Mucosa of descending colon (tissue), 3 donors: Measurements from ENCODE around the gene TMPRSS3. TPM values are rescaled to one million over a fixed set of nuclear protein-coding genes. Genes with fewer than 3 reads are reported as not detected.
A peak's percentile ranks its signal among the peaks of the same experiment; 100 is the strongest.

Experiments used
- ATAC-seq: fragments of 200-7000 bp; cut with Tn5 transposase; one replicate; pipeline ENCODE4 v1.9.1; 2020; ENCODE audit warnings: mild to moderate bottlenecking, moderate library complexity
- DNase-seq, 3 donors: peaks; one replicate each; pipeline ENCODE4 v3.0.0-alpha.2; 2020
- H3K36me3 ChIP-seq: fragments of 200-600 bp; one replicate; pipeline ENCODE4 v1.8.0; 2021; ENCODE audit warnings: low read depth, mild to moderate bottlenecking
- H3K4me1 ChIP-seq: fragments of 200-600 bp; one replicate; pipeline ENCODE4 v1.8.0; 2021; ENCODE audit warnings: low read depth, mild to moderate bottlenecking
- H3K4me3 ChIP-seq: fragments of 200-600 bp; one replicate; pipeline ENCODE4 v1.8.0; 2021; ENCODE audit warnings: mild to moderate bottlenecking
- H3K9me3 ChIP-seq: fragments of 200-600 bp; one replicate; pipeline ENCODE4 v1.8.0; 2021; ENCODE audit warnings: mild to moderate bottlenecking
- intact Hi-C, 2 donors: fragments of 100-400 bp; cut with DNase I in 1 of 2; cut with micrococcal nuclease in 1 of 2; formaldehyde crosslinking; loops; one replicate each; pipeline versions ENCODE4 v1.11.0 to v1.11.1; 2022; cut with DNase I, micrococcal nuclease
- total RNA-seq, 3 donors: library from RNA; stranded (reverse); fragmentation: NEBNext Ultra II Directional in 2 of 3; extraction: Animal tissue kit (Norgen Biotek cat#: 25700) in 2 of 3; gene quantifications; one replicate each; pipeline versions ENCODE4 v1.2.1 to v1.2.4, GENCODE V29; 2021 to 2023
- TF ChIP-seq, protein P1 (sequence below): fragments of 200-600 bp; IDR thresholded peaks from one replicate; pipeline ENCODE4 v1.8.0; 2022; ENCODE audit warnings: antibody characterized with exemption, mild to moderate bottlenecking
- donor health status: DM: no; HTN: no; CAD: no; lungs with moderate emphysema.
- donor health status: DM: no; HTN: no; CAD: no.
- donor health status: DM: no; HTN: yes; CAD: no.

Gene TMPRSS3
- total RNA-seq, 3 donors from 2014 or later, result 0.35 to 0.72 (median 0.69) TPM

DNA sequence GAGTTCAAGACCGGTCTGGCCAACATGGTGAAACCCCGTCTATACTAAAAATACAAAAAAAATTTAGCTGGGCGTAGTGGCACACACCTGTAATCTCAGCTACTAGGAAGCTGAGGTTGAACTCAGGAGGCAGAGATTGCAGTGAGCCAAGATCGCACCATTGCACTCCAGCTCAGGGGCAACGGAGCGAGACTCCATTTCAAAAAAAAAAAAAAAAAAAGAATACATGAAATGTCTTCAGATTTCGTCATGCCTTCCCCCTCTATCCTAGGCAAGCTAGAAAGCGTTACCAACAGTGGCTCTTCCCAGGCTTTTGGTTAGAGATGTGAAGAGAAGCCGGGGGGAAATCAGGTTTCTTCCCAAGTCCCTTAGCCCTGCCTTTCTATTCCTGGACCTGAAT, 33.2 kb downstream of the TMPRSS3 start:
- H3K4me1 ChIP-seq, result peaks cover 16% of the 10 kb centered on the region
- no peaks in the 10 kb centered on the region for H3K36me3 ChIP-seq
- H3K4me3 ChIP-seq, result no peak overlapping the region
- intact Hi-C loops, result no loop called here
- no peaks in the 10 kb centered on the region for H3K9me3 ChIP-seq
- DNase-seq (peak in 1 of 3 donors; percentile 1), ATAC-seq (no peak)
- TF ChIP-seq, protein P1, sequence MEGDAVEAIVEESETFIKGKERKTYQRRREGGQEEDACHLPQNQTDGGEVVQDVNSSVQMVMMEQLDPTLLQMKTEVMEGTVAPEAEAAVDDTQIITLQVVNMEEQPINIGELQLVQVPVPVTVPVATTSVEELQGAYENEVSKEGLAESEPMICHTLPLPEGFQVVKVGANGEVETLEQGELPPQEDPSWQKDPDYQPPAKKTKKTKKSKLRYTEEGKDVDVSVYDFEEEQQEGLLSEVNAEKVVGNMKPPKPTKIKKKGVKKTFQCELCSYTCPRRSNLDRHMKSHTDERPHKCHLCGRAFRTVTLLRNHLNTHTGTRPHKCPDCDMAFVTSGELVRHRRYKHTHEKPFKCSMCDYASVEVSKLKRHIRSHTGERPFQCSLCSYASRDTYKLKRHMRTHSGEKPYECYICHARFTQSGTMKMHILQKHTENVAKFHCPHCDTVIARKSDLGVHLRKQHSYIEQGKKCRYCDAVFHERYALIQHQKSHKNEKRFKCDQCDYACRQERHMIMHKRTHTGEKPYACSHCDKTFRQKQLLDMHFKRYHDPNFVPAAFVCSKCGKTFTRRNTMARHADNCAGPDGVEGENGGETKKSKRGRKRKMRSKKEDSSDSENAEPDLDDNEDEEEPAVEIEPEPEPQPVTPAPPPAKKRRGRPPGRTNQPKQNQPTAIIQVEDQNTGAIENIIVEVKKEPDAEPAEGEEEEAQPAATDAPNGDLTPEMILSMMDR, result no peak

DNA sequence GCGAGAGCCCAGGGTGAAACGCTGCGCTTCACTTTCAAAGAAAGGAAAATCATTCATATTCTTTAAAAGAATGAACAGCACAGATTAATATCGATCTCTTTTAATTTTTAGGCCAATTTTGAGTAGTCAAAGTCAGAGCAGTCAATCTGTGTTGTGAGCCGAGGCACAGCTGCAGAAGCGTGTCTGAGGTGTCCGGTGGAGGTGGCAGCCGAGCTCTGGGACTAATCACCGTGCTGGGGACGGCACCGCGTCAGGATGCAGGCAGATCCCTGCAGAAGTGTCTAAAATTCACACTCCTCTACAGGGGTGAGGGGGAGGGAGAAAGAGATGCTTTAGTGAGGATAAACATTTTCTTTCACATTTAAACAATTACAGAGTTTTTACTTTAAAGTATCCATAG, 33.7 kb downstream of the TMPRSS3 start:
- TF ChIP-seq, protein P1, result no peak
- no peaks in the 10 kb centered on the region for H3K9me3 ChIP-seq
- DNase-seq (no peak), ATAC-seq (no peak)
- H3K4me1 ChIP-seq, result peaks cover 12% of the 10 kb centered on the region
- intact Hi-C loops, result no loop called here
- no peak overlapping the region for H3K4me3 ChIP-seq
- H3K36me3 ChIP-seq, result no peaks in the 10 kb centered on the region

DNA sequence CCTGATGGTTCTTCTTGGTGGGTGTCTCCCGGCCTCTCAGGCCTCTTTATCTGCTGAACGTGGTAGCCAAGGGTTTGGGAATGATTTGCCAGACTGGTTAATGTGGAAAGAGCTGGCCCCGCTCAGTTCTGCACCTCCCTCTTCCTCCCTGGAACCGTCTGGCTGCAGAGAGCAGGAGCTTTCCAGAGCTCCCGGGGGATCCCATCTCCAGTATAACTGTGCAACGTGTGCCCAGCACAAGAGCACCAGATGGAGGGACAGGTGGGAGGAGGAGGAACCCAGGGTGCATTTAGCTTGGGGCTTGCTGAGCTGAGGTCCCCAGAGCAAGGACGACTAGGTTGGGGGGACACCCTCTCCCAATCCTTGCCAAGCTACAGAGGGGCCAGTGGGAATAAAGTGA, 34.6 kb downstream of the TMPRSS3 start:
- Histone ChIP-seq H3K4me3 (no peak overlapping the region), H3K9me3 (peaks cover 4% of the 10 kb centered on the region), H3K36me3 (no peaks in the 10 kb centered on the region), H3K4me1 (peaks cover 3% of the 10 kb centered on the region)
- TF ChIP-seq, protein P1, result no peak
- peak in 1 of 3 donors; percentile 8 for DNase-seq
- no peak for ATAC-seq
- intact Hi-C loops, result no loop called here

DNA sequence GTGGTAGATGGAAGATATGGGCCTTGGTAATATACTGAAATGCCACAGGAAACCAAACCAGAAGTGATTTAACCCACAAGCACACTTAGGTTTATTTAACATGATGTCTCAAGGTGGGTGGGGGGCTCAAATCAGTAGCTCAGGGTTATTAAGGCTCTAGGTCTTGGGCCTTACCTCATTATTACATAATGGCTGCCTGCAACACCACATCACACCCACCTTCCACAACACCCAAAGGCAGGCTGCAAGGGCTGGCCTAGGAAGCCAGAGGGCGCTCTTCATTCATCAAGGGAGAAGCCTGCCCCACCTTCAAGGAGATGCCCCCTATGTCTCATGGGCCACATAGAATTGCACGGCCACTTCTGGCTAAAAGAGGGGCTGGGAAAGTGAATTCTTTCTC, 35.5 kb downstream of the TMPRSS3 start:
- H3K4me3 ChIP-seq, result no peak overlapping the region
- H3K4me1 ChIP-seq, result no peaks in the 10 kb centered on the region
- peak in 1 of 3 donors; percentile 16 for DNase-seq
- no peak for ATAC-seq
- TF ChIP-seq, protein P1, result no peak
- H3K36me3 ChIP-seq, result no peaks in the 10 kb centered on the region
- intact Hi-C loops, result no loop called here
- H3K9me3 ChIP-seq, result peaks cover 4% of the 10 kb centered on the region

DNA sequence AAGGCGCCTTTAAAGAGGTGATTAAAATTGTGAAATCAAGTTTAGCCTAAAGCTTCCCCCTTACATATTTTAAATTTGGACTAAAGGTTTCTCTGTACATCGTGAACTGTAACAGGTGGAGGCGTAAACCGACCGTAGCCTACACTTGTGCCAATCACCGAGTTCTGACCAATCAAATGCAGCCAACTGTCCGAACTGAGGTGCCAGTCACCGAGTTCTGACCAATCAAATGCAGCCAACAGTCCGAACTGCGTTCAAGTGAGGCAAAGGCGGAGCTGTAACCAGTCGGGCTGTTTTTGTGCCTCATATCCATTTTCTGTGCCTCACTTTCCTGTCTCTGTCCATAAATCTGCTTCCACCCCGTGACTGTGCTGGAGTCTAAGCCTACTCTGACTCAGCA, 36.9 kb downstream of the TMPRSS3 start:
- H3K9me3 ChIP-seq, result peaks cover 4% of the 10 kb centered on the region
- H3K4me1 ChIP-seq, result no peaks in the 10 kb centered on the region
- intact Hi-C loops, result no loop called here
- ATAC-seq (no peak), DNase-seq (peak in 1 of 3 donors; percentile 6)
- H3K36me3 ChIP-seq, result no peaks in the 10 kb centered on the region
- H3K4me3 ChIP-seq, result no peak overlapping the region
- TF ChIP-seq, protein P1, result no peak

DNA sequence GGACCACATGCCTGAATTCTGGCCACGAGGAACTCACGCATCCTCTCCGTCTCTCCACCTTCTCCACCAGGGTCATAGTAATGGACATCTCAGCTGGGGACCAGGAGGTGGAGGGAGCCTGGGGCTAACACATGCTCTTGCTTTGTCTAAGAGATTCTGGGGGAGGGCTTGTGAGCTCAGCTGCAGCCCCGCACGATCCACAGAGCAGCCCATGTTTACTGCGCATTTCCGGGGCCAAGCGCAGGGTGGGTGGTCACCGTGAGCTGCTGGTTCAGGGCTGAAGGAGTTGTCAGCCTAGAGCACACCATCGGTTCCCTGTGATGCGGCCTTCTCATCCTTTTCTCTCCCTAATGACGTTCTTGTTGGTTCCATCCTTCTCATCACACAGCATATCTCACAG, 37.6 kb downstream of the TMPRSS3 start:
- H3K36me3 ChIP-seq, result no peaks in the 10 kb centered on the region
- DNase-seq (peak in 1 of 3 donors; percentile 6), ATAC-seq (no peak)
- no peak overlapping the region for H3K4me3 ChIP-seq
- intact Hi-C loops, result no loop called here
- TF ChIP-seq, protein P1, result no peak
- peaks cover 4% of the 10 kb centered on the region for H3K9me3 ChIP-seq
- no peaks in the 10 kb centered on the region for H3K4me1 ChIP-seq
